Tibial nerve (tissue), 4 donors: Measurements from ENCODE around the gene SLC1A3. TPM values are rescaled to one million over a fixed set of nuclear protein-coding genes. Genes with fewer than 3 reads are reported as not detected.

Experiments used
- DNase-seq, 2 donors: peaks; one replicate each; pipeline ENCODE4 v3.0.0-alpha.2; 2019; ENCODE audit warnings: low spot score in 2 of 2
- H3K27ac ChIP-seq, 4 donors: fragments of 200-600 bp; sonication (generic) in 3 of 4; one replicate each; pipeline ENCODE4 v1.5.1; 2017 to 2019; ENCODE audit warnings: mild to moderate bottlenecking in 1 of 4
- H3K27me3 ChIP-seq, 2 donors: fragments of 200-600 bp; sonication (generic) in 1 of 2; one replicate each; pipeline versions ENCODE4 v1.5.1 to v1.6.0; 2017 to 2019
- H3K36me3 ChIP-seq, 3 donors: fragments of 200-600 bp; sonication (generic); one replicate each; pipeline ENCODE4 v1.5.1; 2018 to 2019
- H3K4me1 ChIP-seq, 4 donors: fragments of 200-600 bp; sonication (generic) in 3 of 4; one replicate each; pipeline ENCODE4 v1.5.1; 2017 to 2019
- H3K4me3 ChIP-seq, 4 donors: fragments of 200-600 bp; sonication (generic) in 3 of 4; one replicate each; pipeline ENCODE4 v1.5.1; 2017 to 2019; ENCODE audit warnings: mild to moderate bottlenecking in 1 of 4, moderate library complexity in 1 of 4
- H3K9me3 ChIP-seq, 4 donors: fragments of 200-600 bp; sonication (generic) in 3 of 4; one replicate each; pipeline ENCODE4 v1.5.1; 2017 to 2019
- CTCF ChIP-seq, 5 experiments: fragments of 200-600 bp in 3 of 5; fragments of 450-650 bp in 2 of 5; sonication (generic) in 3 of 5; IDR thresholded peaks; one replicate each; pipeline ENCODE4 v1.5.1; 2016 to 2019; ENCODE audit warnings: antibody characterized with exemption in 5 of 5, mild to moderate bottlenecking in 3 of 5, moderate library complexity in 2 of 5
- EP300 ChIP-seq, 2 donors: sonication (generic); formaldehyde crosslinking; IDR thresholded peaks; one replicate each; pipeline ENCODE4 v1.6.1; 2017; ENCODE audit warnings: antibody characterized with exemption in 2 of 2, mild to moderate bottlenecking in 1 of 2
- POLR2A ChIP-seq, 2 donors: fragments of 450-650 bp; IDR thresholded peaks; one replicate each; pipeline ENCODE4 v1.6.1; 2017; ENCODE audit warnings: antibody characterized with exemption in 2 of 2, mild to moderate bottlenecking in 2 of 2, moderate library complexity in 2 of 2
- WGBS, 2 donors: methylation state at CpG; one replicate each; pipeline ENCODE4 v1.1.5; 2018; 5-methylcytosine and 5-hydroxymethylcytosine counted together
- total RNA-seq, 4 donors: library from RNA; depleted of rRNA; stranded (reverse); fragments of >200 nt; gene quantifications; one replicate each; pipeline ENCODE4 v1.1.0, GENCODE V29; 2016

The SLC1A3 gene
- total RNA-seq, 4 donors from 2014 or later: 22.0 to 123 (median 75.0) TPM

DNA sequence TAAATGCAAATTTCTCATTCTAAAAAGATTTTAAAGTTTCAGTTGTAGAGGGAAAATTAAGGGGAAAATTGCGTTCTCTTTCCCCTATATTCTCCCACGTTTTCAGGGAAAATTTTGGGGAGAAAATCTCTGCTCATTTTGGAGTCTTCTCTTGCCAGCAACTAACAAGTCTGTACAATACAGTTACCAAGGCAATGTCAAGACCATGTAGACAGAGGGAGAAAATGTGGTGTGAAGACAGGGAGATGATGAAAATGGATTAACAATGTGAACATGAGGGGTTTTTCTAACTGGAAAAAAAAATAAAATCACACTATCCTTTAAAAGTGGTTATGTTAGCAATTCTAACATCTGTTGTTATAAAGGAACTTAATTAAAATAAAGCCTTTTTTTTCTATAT is 22.3 kb downstream of the SLC1A3 start:
- TF ChIP-seq POLR2A (IDR thresholded peaks at IDR 0.05): no peak
- TF ChIP-seq CTCF (IDR thresholded peaks at IDR 0.05): no peak
- no peak for TF ChIP-seq EP300 (IDR thresholded peaks at IDR 0.05)
- Histone ChIP-seq H3K4me3 (no peak overlapping the region), H3K4me1 (peaks cover 0 to 8% (median 0%) of the 10 kb centered on the region in 4 donors), H3K9me3 (no peaks in the 10 kb centered on the region), H3K27ac (no peak overlapping the region), H3K36me3 (no peaks in the 10 kb centered on the region), H3K27me3 (no peaks in the 10 kb centered on the region)
- no peak for DNase-seq
- 82 to 83% methylated on average over 2 of the region's 2 CpGs for WGBS, 2 donors

DNA sequence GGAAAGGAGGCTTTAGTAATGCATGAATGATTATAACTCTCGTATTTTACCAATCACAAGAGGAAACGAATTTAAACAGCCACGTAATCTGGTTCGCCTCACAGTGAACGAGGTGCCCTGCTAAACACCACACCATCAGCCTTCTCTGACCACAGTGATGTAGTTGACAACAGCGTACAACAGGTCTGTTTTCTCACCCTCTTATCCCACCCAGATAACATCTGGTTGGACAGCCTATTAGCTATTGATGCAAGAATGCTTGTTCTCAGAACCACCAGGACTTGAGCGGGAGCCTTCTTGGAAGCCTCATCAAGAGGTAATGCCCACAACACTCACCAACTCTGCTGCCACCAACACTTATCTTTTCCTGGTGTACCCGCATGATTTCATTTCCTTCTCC is 23.3 kb downstream of the SLC1A3 start:
- no peaks in the 10 kb centered on the region for H3K9me3 ChIP-seq
- peaks cover 0 to 8% (median 0%) of the 10 kb centered on the region in 4 donors for H3K4me1 ChIP-seq
- H3K27me3 ChIP-seq: no peaks in the 10 kb centered on the region
- DNase-seq: no peak
- TF ChIP-seq EP300 (IDR thresholded peaks at IDR 0.05) (no peak), POLR2A (IDR thresholded peaks at IDR 0.05) (no peak), CTCF (IDR thresholded peaks at IDR 0.05) (no peak)
- H3K4me3 ChIP-seq: no peak overlapping the region
- no peaks in the 10 kb centered on the region for H3K36me3 ChIP-seq
- no peak overlapping the region for H3K27ac ChIP-seq
- 88 to 93% methylated on average over 8 of the region's 8 CpGs for WGBS, 2 donors

- peaks cover 0 to 8% (median 0%) of the 10 kb centered on the region in 4 donors for H3K4me1 ChIP-seq
- H3K4me3 ChIP-seq: no peak overlapping the region
- H3K27ac ChIP-seq: no peak overlapping the region
- 77 to 91% methylated on average over 1 of the region's 1 CpG for WGBS, 2 donors
- no peak for DNase-seq
- no peaks in the 10 kb centered on the region for H3K27me3 ChIP-seq
- H3K9me3 ChIP-seq: no peaks in the 10 kb centered on the region
- no peaks in the 10 kb centered on the region for H3K36me3 ChIP-seq
- no peak for TF ChIP-seq CTCF (IDR thresholded peaks at IDR 0.05)
- no peak for TF ChIP-seq EP300 (IDR thresholded peaks at IDR 0.05)
- no peak for TF ChIP-seq POLR2A (IDR thresholded peaks at IDR 0.05)
Measured at GRCh38 chr5:36630201-36631145, 24.1 kb downstream of the SLC1A3 start.

DNA sequence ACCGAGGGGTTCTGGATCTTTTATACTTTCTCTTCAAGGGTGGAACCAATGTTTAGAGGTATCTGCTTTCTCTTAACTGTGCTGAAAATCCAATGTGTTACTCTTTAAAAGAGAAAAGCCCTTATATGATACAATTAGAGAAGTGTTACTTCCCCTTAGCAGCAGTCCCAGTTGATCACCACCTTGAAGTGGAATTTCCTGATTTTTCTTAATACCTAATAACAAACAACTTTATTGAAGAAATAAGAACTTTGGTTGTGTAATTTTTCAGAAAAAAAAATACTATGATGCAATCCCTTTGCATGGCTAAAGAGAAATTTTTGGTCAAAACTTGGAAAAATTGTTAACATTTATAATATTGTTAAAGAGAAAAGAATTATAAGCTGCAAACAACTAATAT is 24.7 kb downstream of the SLC1A3 start:
- Histone ChIP-seq H3K27me3 (no peaks in the 10 kb centered on the region), H3K27ac (no peak overlapping the region)
- TF ChIP-seq CTCF (IDR thresholded peaks at IDR 0.05): no peak
- TF ChIP-seq EP300 (IDR thresholded peaks at IDR 0.05): no peak
- TF ChIP-seq POLR2A (IDR thresholded peaks at IDR 0.05): no peak

GRCh38 chr5:36631620-36632362 is 25.4 kb downstream of the SLC1A3 start:
- no peak for TF ChIP-seq CTCF (IDR thresholded peaks at IDR 0.05)
- no peak for TF ChIP-seq POLR2A (IDR thresholded peaks at IDR 0.05)
- TF ChIP-seq EP300 (IDR thresholded peaks at IDR 0.05): no peak
- Histone ChIP-seq H3K36me3 (no peaks in the 10 kb centered on the region), H3K9me3 (no peaks in the 10 kb centered on the region), H3K27ac (no peak overlapping the region), H3K27me3 (no peaks in the 10 kb centered on the region), H3K4me3 (no peak overlapping the region), H3K4me1 (peaks cover 0 to 8% (median 0%) of the 10 kb centered on the region in 4 donors)
- no peak for DNase-seq
- WGBS, 2 donors: 64 to 67% methylated on average over 5 of the region's 5 CpGs

More for the DNA sequence above, 24.7 kb downstream of the SLC1A3 start:
- peaks cover 0 to 8% (median 0%) of the 10 kb centered on the region in 4 donors for H3K4me1 ChIP-seq
- no peaks in the 10 kb centered on the region for H3K9me3 ChIP-seq
- H3K4me3 ChIP-seq: no peak overlapping the region
- DNase-seq: no peak
- WGBS, 2 donors: 31 to 33% methylated on average over 1 of the region's 1 CpG
- no peaks in the 10 kb centered on the region for H3K36me3 ChIP-seq
